Activated CD8-positive, alpha-beta memory T cell treated with anti-CD3 and anti-CD28 coated beads, Interleukin-2, amount 10 ng/mL, durations not matched to agents 7 days and 5 days (primary cell): ENCODE measurements around the gene MTF1. TPM values are rescaled to one million over a fixed set of nuclear protein-coding genes. Genes with fewer than 3 reads are reported as not detected.

ENCODE experiments used
- ATAC-seq: fragments of 150-1000 bp; cut with Tn5 transposase; one replicate; pipeline ENCODE4 v1.10.0; 2021; ENCODE audit warnings: moderate library complexity
- CTCF ChIA-PET: fragments of 350-600 bp; sonication (Branson Sonifier 250); formaldehyde crosslinking; loops from one replicate; lab custom pipeline; 2021; ENCODE audit warnings: antibody characterized with exemption; lab: Charles Lee
- DNase-seq: peaks from one replicate; pipeline ENCODE4 v3.0.0-alpha.2; 2020
- H3K27ac Mint-ChIP-seq: one replicate; pipeline ENCODE4 v1.8.0; 2021; ENCODE audit warnings: mild to moderate bottlenecking, mixed read lengths
- H3K27me3 Mint-ChIP-seq: one replicate; pipeline ENCODE4 v1.8.0; 2021; ENCODE audit warnings: mixed read lengths
- H3K36me3 Mint-ChIP-seq: one replicate; pipeline ENCODE4 v1.8.0; 2021; ENCODE audit warnings: mild to moderate bottlenecking, mixed read lengths
- H3K4me1 Mint-ChIP-seq: one replicate; pipeline ENCODE4 v1.8.0; 2021; ENCODE audit warnings: mixed read lengths
- H3K4me3 Mint-ChIP-seq: one replicate; pipeline ENCODE4 v1.8.0; 2021; ENCODE audit warnings: mild to moderate bottlenecking, moderate library complexity, mixed read lengths
- H3K9me3 Mint-ChIP-seq: one replicate; pipeline ENCODE4 v1.8.0; 2022; ENCODE audit warnings: low read depth, mixed read lengths
- total RNA-seq, 2 experiments: library from RNA; stranded (reverse); gene quantifications; one replicate each; pipeline ENCODE4 v1.2.3, GENCODE V29; 2021

MTF1 gene
- total RNA-seq, 2 experiments from 2014 or later: 26.4 to 29.3 TPM

- CTCF ChIA-PET: no interaction called here
- H3K4me3 Mint-ChIP-seq: no peak overlapping the region
- peaks cover 14% of the 10 kb centered on the region for H3K4me1 Mint-ChIP-seq
- ATAC-seq (no peak), DNase-seq (no peak)
- no peaks in the 10 kb centered on the region for H3K27me3 Mint-ChIP-seq
- no peak overlapping the region for H3K27ac Mint-ChIP-seq
- no peaks in the 10 kb centered on the region for H3K9me3 Mint-ChIP-seq
- H3K36me3 Mint-ChIP-seq: peaks cover 6% of the 10 kb centered on the region
These were observed 45.8 kb downstream of the MTF1 start for GRCh38 chr1:37813529-37814145.

- H3K36me3 Mint-ChIP-seq: peaks cover 12% of the 10 kb centered on the region
- no peaks in the 10 kb centered on the region for H3K9me3 Mint-ChIP-seq
- H3K27me3 Mint-ChIP-seq: no peaks in the 10 kb centered on the region
- no peak overlapping the region for H3K4me3 Mint-ChIP-seq
- peak overlapping the region; percentile 46 for H3K27ac Mint-ChIP-seq
- CTCF ChIA-PET: interaction anchor here (1.0 to 2.1 kb wide), 2 partner anchors 49 to 179 kb away, joined by 3 to 12 read pairs; partner anchors contain the start of gene MTF1
- no peak for ATAC-seq
- H3K4me1 Mint-ChIP-seq: peaks cover 23% of the 10 kb centered on the region
- peak; percentile 75 for DNase-seq
These were observed 48.3 kb downstream of the MTF1 start for GRCh38 chr1:37811027-37811655.

GRCh38 chr1:37809942-37810341, 49.5 kb downstream of the MTF1 start:
- ATAC-seq (no peak), DNase-seq (no peak)
- peaks cover 27% of the 10 kb centered on the region for H3K4me1 Mint-ChIP-seq
- H3K27ac Mint-ChIP-seq: peak overlapping the region; percentile 11
- no peak overlapping the region for H3K4me3 Mint-ChIP-seq
- peaks cover 20% of the 10 kb centered on the region for H3K36me3 Mint-ChIP-seq
- CTCF ChIA-PET: interaction anchor here (0.5 kb wide), 1 partner anchor 51 kb away, joined by 3 read pairs; no protein-coding TSS in a partner anchor
- H3K9me3 Mint-ChIP-seq: no peaks in the 10 kb centered on the region
- no peaks in the 10 kb centered on the region for H3K27me3 Mint-ChIP-seq

- peak overlapping the region; percentile 88 for H3K27ac Mint-ChIP-seq
- ATAC-seq: peak; percentile 65
- H3K9me3 Mint-ChIP-seq: no peaks in the 10 kb centered on the region
- H3K4me3 Mint-ChIP-seq: peak overlapping the region; percentile 87
- H3K36me3 Mint-ChIP-seq: peaks cover 30% of the 10 kb centered on the region
- CTCF ChIA-PET: interaction anchor here (0.9 to 4.2 kb wide), 10 partner anchors 9 to 205 kb away, joined by 3 to 38 read pairs (median 3); partner anchors contain the start of gene MTF1
- peaks cover 27% of the 10 kb centered on the region for H3K4me1 Mint-ChIP-seq
- no peak for DNase-seq
- H3K27me3 Mint-ChIP-seq: no peaks in the 10 kb centered on the region
These were observed 50.7 kb downstream of the MTF1 start for GRCh38 chr1:37808369-37809319.

- peak; percentile 95 for DNase-seq
- peak within 1 kb of the TSS; percentile 88 for H3K27ac Mint-ChIP-seq
- peak within 1 kb of the TSS; percentile 87 for H3K4me3 Mint-ChIP-seq
- ATAC-seq: peak; percentile 92
- CTCF ChIA-PET: interaction anchor here (0.9 to 4.2 kb wide), 11 partner anchors 10 to 206 kb away, joined by 3 to 38 read pairs (median 3); partner anchors contain the start of gene MTF1
- peaks cover 34% of the 10 kb centered on the region for H3K36me3 Mint-ChIP-seq
- H3K4me1 Mint-ChIP-seq: peaks cover 27% of the 10 kb centered on the region
- no peaks in the 10 kb centered on the region for H3K27me3 Mint-ChIP-seq
- H3K9me3 Mint-ChIP-seq: no peaks in the 10 kb centered on the region
These were observed 51.6 kb downstream of the MTF1 start, which contains the start of the genes C1orf122 and YRDC for GRCh38 chr1:37807555-37808368. TSS of gene C1orf122 (plus strand) at chr1:37807790. CDS start at chr1:37808405, 615 bp downstream. TSS of gene YRDC (minus strand) at chr1:37808208. CDS start at chr1:37808180, 28 bp downstream.

- DNase-seq: no peak
- Mint-ChIP-seq H3K4me3 (peak overlapping the region; percentile 87), H3K9me3 (no peaks in the 10 kb centered on the region), H3K27ac (peak overlapping the region; percentile 80), H3K4me1 (peaks cover 27% of the 10 kb centered on the region), H3K36me3 (peaks cover 40% of the 10 kb centered on the region), H3K27me3 (no peaks in the 10 kb centered on the region)
- CTCF ChIA-PET: interaction anchor here (0.9 to 4.2 kb wide), 2 partner anchors 52 to 117 kb away, joined by 5 to 38 read pairs; partner anchors contain the start of gene MTF1
- no peak for ATAC-seq
These were observed 52.2 kb downstream of the MTF1 start for GRCh38 chr1:37807220-37807554.

GRCh38 chr1:37802439-37802838, 57.0 kb downstream of the MTF1 start:
- Mint-ChIP-seq H3K4me1 (peaks cover 13% of the 10 kb centered on the region), H3K4me3 (no peak overlapping the region), H3K36me3 (peaks cover 53% of the 10 kb centered on the region), H3K9me3 (no peaks in the 10 kb centered on the region), H3K27ac (no peak overlapping the region), H3K27me3 (no peaks in the 10 kb centered on the region)
- ATAC-seq (no peak), DNase-seq (no peak)
- CTCF ChIA-PET: no interaction called here

GRCh38 chr1:37797750-37798345, 61.5 kb downstream of the MTF1 start:
- Mint-ChIP-seq H3K4me1 (peaks cover 22% of the 10 kb centered on the region), H3K27ac (no peak overlapping the region), H3K36me3 (peaks cover 19% of the 10 kb centered on the region), H3K4me3 (no peak overlapping the region), H3K9me3 (no peaks in the 10 kb centered on the region), H3K27me3 (peaks cover 12% of the 10 kb centered on the region)
- ATAC-seq: no peak
- CTCF ChIA-PET: no interaction called here
- no peak for DNase-seq

GRCh38 chr1:37795340-37796125, 63.9 kb downstream of the MTF1 start:
- DNase-seq (peak; percentile 57), ATAC-seq (no peak)
- H3K27me3 Mint-ChIP-seq: peaks cover 30% of the 10 kb centered on the region
- H3K27ac Mint-ChIP-seq: no peak overlapping the region
- CTCF ChIA-PET: no interaction called here
- H3K9me3 Mint-ChIP-seq: no peaks in the 10 kb centered on the region
- peak overlapping the region; percentile 39 for H3K4me3 Mint-ChIP-seq
- H3K4me1 Mint-ChIP-seq: peaks cover 22% of the 10 kb centered on the region
- H3K36me3 Mint-ChIP-seq: peaks cover 7% of the 10 kb centered on the region

- ATAC-seq (no peak), DNase-seq (no peak)
- peaks cover 3% of the 10 kb centered on the region for H3K36me3 Mint-ChIP-seq
- H3K4me3 Mint-ChIP-seq: peak overlapping the region; percentile 55
- no peaks in the 10 kb centered on the region for H3K9me3 Mint-ChIP-seq
- H3K4me1 Mint-ChIP-seq: peaks cover 22% of the 10 kb centered on the region
- peaks cover 35% of the 10 kb centered on the region for H3K27me3 Mint-ChIP-seq
- CTCF ChIA-PET: no interaction called here
- H3K27ac Mint-ChIP-seq: no peak overlapping the region
These were observed 64.7 kb downstream of the MTF1 start for GRCh38 chr1:37794372-37795339.
